Urinary bladder (tissue), 4 donors: Measurements from ENCODE around the gene SYCE3. TPM values are rescaled to one million over a fixed set of nuclear protein-coding genes. Genes with fewer than 3 reads are reported as not detected.
"Not testable (repeated sequence)": the region's sequence is repeated elsewhere in the genome, so short reads cannot be mapped to it uniquely, and the experiment has no call there.

Experiments used
- DNase-seq: peaks from one replicate; pipeline ENCODE4 v3.0.0-alpha.2; 2015; ENCODE audit errors: extremely low spot score
- H3K27ac ChIP-seq: one replicate; pipeline ENCODE4 v1.5.1; 2013; ENCODE audit warnings: low read depth, mild to moderate bottlenecking, moderate library complexity
- H3K36me3 ChIP-seq: one replicate; pipeline ENCODE4 v1.6.1; 2013; ENCODE audit warnings: mild to moderate bottlenecking, moderate library complexity; ENCODE audit not compliant: insufficient read depth
- H3K4me1 ChIP-seq: one replicate; pipeline ENCODE4 v1.6.1; 2013; ENCODE audit warnings: mild to moderate bottlenecking, moderate library complexity; ENCODE audit not compliant: insufficient read depth
- H3K4me3 ChIP-seq: one replicate; pipeline ENCODE4 v1.5.1; 2013; ENCODE audit warnings: low read depth, low read length
- WGBS: extraction: QIAGEN DNeasy Blood & Tissue Kit; methylation state at CpG from one replicate; pipeline ENCODE4 v1.1.7; 2013; 5-methylcytosine and 5-hydroxymethylcytosine counted together
- polyA plus RNA-seq: library from polyadenylated mRNA; stranded (reverse); fragments of 200-250 nt; gene quantifications from one replicate; pipeline ENCODE4 v1.2.3, GENCODE V29; 2013
- total RNA-seq: library from RNA; depleted of rRNA; stranded (reverse); fragments of >200 nt; gene quantifications from one replicate; pipeline ENCODE4 v1.2.3, GENCODE V29; 2014
- donor health status: healthy with polysubstance abuse.
- donor health status: healthy.

Gene SYCE3
- not detected for total RNA-seq
- not detected for polyA plus RNA-seq

- H3K27ac ChIP-seq, result no peak within 1 kb of the TSS
- no peaks in the 10 kb centered on the region for H3K36me3 ChIP-seq
- WGBS, result 6% methylated on average over 60 of the region's 61 CpGs
- H3K4me3 ChIP-seq, result peak within 1 kb of the TSS; percentile 47
- DNase-seq, result peak; percentile 84
- no peaks in the 10 kb centered on the region for H3K4me1 ChIP-seq
Observed at GRCh38 chr22:50562523-50563412, at the start of gene SYCE3. Gene SYCE3 (minus strand): TSS chr22:50562919. CDS start chr22:50556405, 6,514 bp downstream.

- Histone ChIP-seq H3K36me3 (no peaks in the 10 kb centered on the region), H3K4me1 (no peaks in the 10 kb centered on the region), H3K27ac (no peak overlapping the region), H3K4me3 (no peak overlapping the region)
- WGBS, result 41% methylated on average over 6 of the region's 6 CpGs
- no peak for DNase-seq
Observed at GRCh38 chr22:50612168-50612527, 49.4 kb upstream of the SYCE3 start.

GRCh38 chr22:50611341-50612060 is 48.8 kb upstream of the SYCE3 start:
- Histone ChIP-seq H3K4me3 (no peak overlapping the region), H3K27ac (no peak overlapping the region), H3K4me1 (no peaks in the 10 kb centered on the region), H3K36me3 (no peaks in the 10 kb centered on the region)
- 89% methylated on average over 26 of the region's 26 CpGs for WGBS
- DNase-seq, result no peak

GRCh38 chr22:50610581-50610980 is 47.9 kb upstream of the SYCE3 start:
- Histone ChIP-seq H3K36me3 (no peaks in the 10 kb centered on the region), H3K4me1 (no peaks in the 10 kb centered on the region), H3K4me3 (no peak overlapping the region), H3K27ac (no peak overlapping the region)
- no peak for DNase-seq
- 89% methylated on average over 17 of the region's 17 CpGs for WGBS

GRCh38 chr22:50610041-50610451 is 47.3 kb upstream of the SYCE3 start:
- no peak overlapping the region for H3K27ac ChIP-seq
- 83% methylated on average over 11 of the region's 11 CpGs for WGBS
- no peak for DNase-seq

GRCh38 chr22:50609599-50609998 is 46.9 kb upstream of the SYCE3 start:
- DNase-seq, result no peak
- no peaks in the 10 kb centered on the region for H3K4me1 ChIP-seq
- H3K27ac ChIP-seq, result no peak overlapping the region
- WGBS, result 69% methylated on average over 12 of the region's 12 CpGs
- H3K4me3 ChIP-seq, result no peak overlapping the region
- no peaks in the 10 kb centered on the region for H3K36me3 ChIP-seq

More at GRCh38 chr22:50610041-50610451, 47.3 kb upstream of the SYCE3 start:
- Histone ChIP-seq H3K36me3 (no peaks in the 10 kb centered on the region), H3K4me3 (no peak overlapping the region), H3K4me1 (no peaks in the 10 kb centered on the region)

GRCh38 chr22:50608996-50609395 is 46.3 kb upstream of the SYCE3 start:
- Histone ChIP-seq H3K36me3 (no peaks in the 10 kb centered on the region), H3K4me3 (no peak overlapping the region), H3K4me1 (no peaks in the 10 kb centered on the region), H3K27ac (no peak overlapping the region)
- 84% methylated on average over 10 of the region's 10 CpGs for WGBS
- no peak for DNase-seq

- not testable (repeated sequence) for DNase-seq, H3K4me1 ChIP-seq, H3K36me3 ChIP-seq, H3K27ac ChIP-seq, H3K4me3 ChIP-seq
- WGBS, result 82% methylated on average over 39 of the region's 39 CpGs
Observed at GRCh38 chr22:50608058-50608840, 45.5 kb upstream of the SYCE3 start.

- 58% methylated on average over 6 of the region's 6 CpGs for WGBS
- Histone ChIP-seq H3K36me3 (no peaks in the 10 kb centered on the region), H3K27ac (no peak overlapping the region), H3K4me3 (no peak overlapping the region), H3K4me1 (no peaks in the 10 kb centered on the region)
- no peak for DNase-seq
Observed at GRCh38 chr22:50607659-50608020, 44.9 kb upstream of the SYCE3 start.

GRCh38 chr22:50606946-50607658 is 44.4 kb upstream of the SYCE3 start:
- no peak overlapping the region for H3K4me3 ChIP-seq
- no peaks in the 10 kb centered on the region for H3K36me3 ChIP-seq
- no peak for DNase-seq
- H3K27ac ChIP-seq, result no peak overlapping the region
- H3K4me1 ChIP-seq, result no peaks in the 10 kb centered on the region
- WGBS, result 85% methylated on average over 18 of the region's 18 CpGs

GRCh38 chr22:50606165-50606945 is 43.6 kb upstream of the SYCE3 start:
- Histone ChIP-seq H3K27ac (no peak overlapping the region), H3K36me3 (no peaks in the 10 kb centered on the region), H3K4me3 (no peak overlapping the region), H3K4me1 (no peaks in the 10 kb centered on the region)
- WGBS, result 71% methylated on average over 19 of the region's 19 CpGs
- DNase-seq, result no peak

GRCh38 chr22:50605613-50606074 is 42.9 kb upstream of the SYCE3 start:
- WGBS, result 87% methylated on average over 20 of the region's 20 CpGs
- Histone ChIP-seq H3K4me1 (no peaks in the 10 kb centered on the region), H3K4me3 (no peak overlapping the region), H3K27ac (no peak overlapping the region), H3K36me3 (no peaks in the 10 kb centered on the region)
- no peak for DNase-seq
